IPS DF 4.7 (cell line): ENCODE data around the gene EXOC4.

Source experiments
- DNase-seq: peaks from one replicate; pipeline ENCODE4 v3.0.0-alpha.2; 2013; ENCODE audit warnings: low spot score; ENCODE audit errors: extremely low read depth

The EXOC4 gene

DNA sequence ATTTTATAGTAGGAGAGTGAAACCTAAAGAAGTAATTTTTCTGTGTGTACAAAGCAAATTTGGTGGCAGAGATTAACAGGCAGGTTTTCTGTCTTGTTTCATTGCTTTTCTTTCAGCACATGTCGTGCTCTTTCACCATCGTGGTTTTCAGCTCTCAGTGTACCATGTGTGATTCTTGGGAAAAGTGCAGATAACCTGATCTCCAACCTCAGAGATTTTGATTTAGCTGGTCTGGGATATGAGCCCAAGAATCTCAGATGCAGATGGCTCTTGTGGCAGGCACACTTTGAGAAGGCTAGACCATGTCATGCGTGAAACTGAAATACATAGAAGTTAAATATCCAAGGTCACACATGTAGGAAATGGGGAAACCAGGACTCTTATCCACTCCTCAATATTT lies 317.4 kb downstream of the EXOC4 start:
- DNase-seq, result no peak

DNA sequence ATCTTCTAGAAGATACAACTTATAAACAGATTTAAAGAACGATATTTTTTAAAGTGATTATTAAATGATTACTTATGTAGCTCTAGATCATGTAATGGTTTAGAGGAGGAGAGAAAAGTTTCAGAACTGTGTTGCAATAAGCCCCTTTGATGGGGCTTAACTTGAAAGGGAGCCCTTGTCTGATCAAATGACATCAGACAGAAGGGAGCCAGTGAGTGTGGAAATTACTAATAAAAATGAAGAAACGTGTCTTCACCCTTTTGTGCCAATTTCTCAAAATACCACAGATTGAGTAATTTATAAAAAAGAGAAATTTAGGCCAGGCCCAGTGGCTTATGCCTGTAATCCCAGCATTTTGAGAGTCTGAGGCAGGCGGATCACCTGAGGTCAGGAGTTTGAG lies 318.2 kb downstream of the EXOC4 start:
- DNase-seq, result no peak

GRCh38 chr7:133572087-133572486 lies 319.2 kb downstream of the EXOC4 start:
- DNase-seq, result no peak

DNA sequence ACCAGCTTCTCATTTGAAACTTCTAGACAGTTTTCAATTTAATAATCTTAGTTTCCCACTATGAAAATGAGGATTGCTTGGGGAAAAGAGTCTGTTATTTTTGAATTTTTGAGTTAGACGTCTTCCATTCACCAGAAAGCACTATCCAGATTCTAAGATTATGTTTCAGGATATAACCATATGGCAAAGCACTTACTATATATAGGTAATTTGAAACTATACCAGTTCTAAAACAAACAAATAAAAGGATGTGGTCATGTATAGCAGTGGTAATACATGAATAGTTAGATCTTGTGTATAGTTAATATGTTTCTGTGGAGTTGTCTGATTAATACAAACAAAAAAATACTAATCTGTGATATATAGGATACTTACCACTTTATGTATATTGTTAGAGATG lies 320.0 kb downstream of the EXOC4 start:
- no peak for DNase-seq

DNA sequence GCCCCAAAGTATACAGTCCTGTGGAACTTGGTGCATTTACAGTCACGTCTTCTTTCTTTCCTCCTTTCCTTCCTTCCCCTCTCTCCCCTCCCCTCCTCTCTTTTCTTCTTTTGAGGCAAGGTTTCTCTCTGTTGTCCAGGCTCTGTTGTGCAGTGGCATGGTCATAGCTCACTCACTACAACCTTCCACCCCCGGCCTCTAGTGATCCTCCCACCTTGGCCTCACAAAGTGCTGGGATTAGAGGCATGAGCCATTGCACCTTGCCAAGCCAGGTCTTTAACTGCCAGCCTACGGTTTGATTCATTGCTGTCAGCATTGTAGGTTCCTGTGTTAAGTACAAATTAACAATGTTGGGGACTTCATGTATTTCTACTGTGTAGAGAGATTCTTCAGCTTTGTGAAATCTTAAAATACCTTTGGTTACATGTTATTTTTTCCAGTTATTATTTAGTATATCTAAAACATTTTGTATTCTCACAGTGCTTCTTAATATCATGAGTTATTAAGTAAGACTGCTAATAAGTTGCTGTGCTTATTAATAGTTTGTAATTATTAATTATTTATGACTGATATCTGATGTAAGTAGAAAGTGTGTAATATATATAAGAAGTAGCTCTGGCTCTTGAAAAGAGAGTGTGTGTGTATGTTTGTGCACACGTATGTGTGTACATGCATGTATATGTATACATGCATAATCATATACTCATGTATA lies 320.8 kb downstream of the EXOC4 start:
- no peak for DNase-seq

- no peak for DNase-seq
Observed at GRCh38 chr7:133575726-133576440, 323.0 kb downstream of the EXOC4 start.

- no peak for DNase-seq
Observed at GRCh38 chr7:133576612-133577168, 323.8 kb downstream of the EXOC4 start.

GRCh38 chr7:133582766-133583523 lies 330.1 kb downstream of the EXOC4 start:
- DNase-seq, result no peak

DNA sequence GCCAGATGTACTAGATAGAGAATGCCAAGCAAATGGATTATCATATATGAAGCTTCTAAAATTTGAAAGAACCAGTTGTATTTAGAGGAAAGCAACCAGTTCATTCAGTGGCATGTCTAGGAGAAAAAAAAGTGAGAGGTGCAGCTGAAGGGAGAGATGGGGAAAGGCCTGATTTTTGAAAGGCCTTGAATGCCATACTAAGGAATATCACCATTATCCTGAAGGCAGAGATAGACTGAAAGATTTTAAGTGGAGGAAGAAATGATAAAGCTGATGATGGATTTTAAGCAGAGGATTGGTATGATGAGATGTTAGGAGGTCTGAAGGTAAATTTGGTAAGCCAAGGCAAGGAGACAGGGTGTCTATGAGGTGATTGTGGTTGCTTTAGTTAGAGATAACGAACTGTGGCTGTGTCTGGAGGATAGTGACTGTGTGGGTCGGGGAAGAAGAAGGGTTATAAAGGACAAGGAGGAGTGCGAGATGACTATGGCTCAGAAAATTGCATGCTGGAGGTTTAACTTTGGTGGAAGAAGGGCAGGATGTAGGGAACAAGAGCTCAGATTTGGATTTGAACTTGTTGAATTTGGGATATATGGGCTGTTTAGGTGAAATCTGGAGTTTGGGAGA lies 330.8 kb downstream of the EXOC4 start:
- DNase-seq, result no peak

- no peak for DNase-seq
Observed at GRCh38 chr7:133584956-133585668, 332.2 kb downstream of the EXOC4 start.

DNA sequence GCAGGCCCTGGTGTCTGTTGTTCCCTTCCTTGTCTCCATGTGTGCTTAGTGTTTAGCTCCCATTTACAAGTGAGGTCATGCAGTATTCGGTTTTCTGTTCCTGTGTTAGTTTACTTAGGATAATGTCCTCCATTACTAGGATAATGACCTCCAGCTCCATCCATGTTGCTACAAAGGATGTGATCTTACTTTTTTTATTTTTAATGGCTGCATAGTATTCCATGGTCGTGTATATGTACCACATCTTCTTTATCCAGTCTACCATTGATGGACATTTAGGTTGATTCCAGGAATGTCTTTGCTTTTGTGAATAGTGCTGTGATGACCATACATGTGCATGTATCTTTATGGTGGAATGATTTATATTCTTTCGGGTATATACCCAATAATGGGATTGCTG lies 333.4 kb downstream of the EXOC4 start:
- DNase-seq, result no peak

DNA sequence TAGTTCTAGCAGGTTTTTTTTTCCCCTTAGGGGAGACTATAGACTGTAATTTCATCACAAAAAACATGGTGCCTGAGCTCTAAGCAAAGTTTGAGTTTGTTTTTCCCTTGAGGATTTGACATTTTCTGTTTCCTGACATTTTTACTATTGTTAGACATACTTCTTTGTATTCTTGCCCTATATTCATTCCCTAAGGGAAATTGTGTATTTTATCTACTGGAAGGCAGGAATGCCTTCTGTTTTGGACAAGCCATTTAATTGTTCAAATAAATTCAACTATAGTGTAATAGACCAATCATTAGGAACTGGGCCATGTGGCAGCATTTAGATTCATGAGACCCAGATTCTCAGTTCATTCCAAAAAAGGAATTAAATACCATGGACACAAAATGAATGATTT lies 335.0 kb downstream of the EXOC4 start:
- no peak for DNase-seq

GRCh38 chr7:133590795-133591194 lies 337.9 kb downstream of the EXOC4 start:
- DNase-seq, result no peak

DNA sequence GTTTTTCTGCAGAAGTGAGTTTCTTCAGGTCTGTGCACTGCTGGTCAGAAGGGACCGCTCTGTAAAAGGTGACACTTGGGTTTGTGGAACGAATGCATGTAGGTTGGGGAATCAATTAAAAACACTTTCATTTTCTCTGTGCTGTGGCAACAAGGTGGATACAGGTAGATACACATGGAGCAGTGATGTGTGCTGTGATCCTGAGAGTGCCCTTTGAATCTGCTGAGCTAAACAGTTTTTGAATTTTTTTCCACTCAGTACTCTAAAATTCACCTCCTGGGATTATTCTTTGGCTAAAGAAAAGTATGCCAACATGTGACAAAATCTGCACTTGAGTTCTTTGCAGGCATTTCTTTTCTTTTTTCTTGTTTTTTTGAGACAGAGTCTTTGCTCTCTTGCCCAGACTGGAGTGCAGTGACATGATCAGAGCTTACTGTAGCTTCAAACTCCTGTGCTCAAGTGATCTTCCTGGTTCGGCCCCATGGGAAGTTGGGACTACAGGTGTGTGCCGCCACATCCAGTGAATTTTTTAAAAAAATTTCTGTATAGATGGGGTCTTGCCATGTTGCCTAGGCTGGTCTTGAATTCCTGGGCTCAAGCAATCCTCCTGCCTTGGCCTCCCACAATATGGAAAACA lies 338.9 kb downstream of the EXOC4 start:
- DNase-seq, result no peak

- no peak for DNase-seq
Observed at GRCh38 chr7:133593561-133593960, 340.7 kb downstream of the EXOC4 start.

DNA sequence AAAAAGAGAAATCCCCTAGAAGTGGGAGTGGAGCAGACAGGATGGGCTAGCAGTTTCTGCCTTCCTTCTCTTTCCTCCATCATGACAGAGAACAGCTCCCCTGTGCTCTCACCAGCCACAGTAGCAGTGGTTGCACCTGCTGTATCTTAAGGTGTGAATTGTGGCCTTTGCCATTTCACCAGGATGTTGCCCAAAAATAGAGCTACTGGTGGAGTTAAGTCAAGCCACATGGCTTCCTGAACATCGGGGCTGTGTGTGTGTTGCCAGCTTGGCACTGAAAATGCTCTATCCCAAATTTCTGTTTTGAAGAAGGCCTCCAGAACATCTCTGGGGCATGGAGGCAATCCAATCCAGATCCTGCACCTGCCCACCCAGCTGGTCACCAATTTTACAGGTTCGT lies 348.7 kb downstream of the EXOC4 start:
- DNase-seq, result no peak

- DNase-seq, result no peak
Observed at GRCh38 chr7:133602291-133602690, 349.4 kb downstream of the EXOC4 start.

- DNase-seq, result no peak
Observed at GRCh38 chr7:133606991-133607390, 354.1 kb downstream of the EXOC4 start.

DNA sequence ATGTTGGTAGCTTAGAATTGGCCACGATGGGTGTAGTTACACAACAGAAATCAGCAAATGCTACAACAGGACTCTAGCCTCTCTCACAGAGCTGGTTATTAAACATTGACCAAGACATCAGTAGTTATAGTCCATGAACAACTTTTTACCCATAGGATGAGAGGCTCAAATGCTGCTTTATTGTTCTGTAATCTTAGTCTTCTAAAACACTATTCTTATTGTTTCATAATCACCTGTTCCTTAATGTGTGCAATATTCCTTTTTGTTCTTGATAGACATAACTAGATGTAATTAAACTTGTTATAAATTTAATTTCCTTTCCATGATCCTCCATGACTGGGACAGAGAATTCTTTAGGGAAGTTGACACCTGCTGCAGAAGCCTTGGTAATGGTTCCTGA lies 356.9 kb downstream of the EXOC4 start:
- no peak for DNase-seq

- no peak for DNase-seq
Observed at GRCh38 chr7:133611955-133612354, 359.1 kb downstream of the EXOC4 start.
